ENCODE measurements around the gene LDLRAD4. TPM values are rescaled to one million over a fixed set of nuclear protein-coding genes. Genes with fewer than 3 reads are reported as not detected.
A peak's percentile ranks its signal among the peaks of the same experiment; 100 is the strongest.

LDLRAD4 gene
- total and polyA plus RNA-seq, 9 of the 15 experiments (the other 6 are each of a cell fraction or from before 2014, with no cell fraction given) = 0.01 TPM; not detected in 8

DNA sequence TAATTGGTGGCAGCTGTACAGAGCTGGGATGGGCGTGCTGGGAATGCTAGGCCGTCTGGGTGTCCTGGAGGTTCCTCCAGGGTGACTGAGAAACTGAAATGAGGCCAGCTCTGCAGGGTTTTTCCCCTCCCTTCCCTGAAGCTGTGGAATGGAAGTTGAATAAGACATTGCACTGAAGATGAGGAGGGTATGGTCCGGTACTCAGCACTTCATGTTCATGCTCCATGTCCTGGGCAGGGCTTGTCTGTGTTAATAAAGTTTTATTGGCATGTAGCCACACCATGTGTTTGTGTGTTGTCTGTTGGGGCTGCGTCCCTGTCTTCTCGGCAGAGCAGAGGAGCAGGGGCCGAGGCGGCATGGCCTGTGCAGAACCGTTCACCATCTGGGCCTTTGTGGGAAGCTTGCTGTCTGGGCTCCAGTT is 154.0 kb downstream of the LDLRAD4 start:
- Histone ChIP-seq H3K4me1 (replicated peaks in 1 of 2; ENCODE audit: control insufficient read depth in 2 of 2, insufficient read depth in 2 of 2, low read length in 2 of 2) (no peaks in the 10 kb centered on the region), H3K9ac (ENCODE audit: insufficient read depth in 1 of 2, low read depth in 2 of 2, low read length in 2 of 2) (no peak overlapping the region), H3K4me2 (ENCODE audit: insufficient read depth, low read length) (no peak overlapping the region), H3K4me3 (no peak overlapping the region), H3K79me2 (ENCODE audit: control insufficient read depth, insufficient read depth, low read length) (no peaks in the 10 kb centered on the region), H4K20me1 (replicated peaks; ENCODE audit: control insufficient read depth, insufficient read depth, low read length) (0 out of 2 replicates have a peak, but pooled peaks cover 2% of the 10 kb centered on the region), H3K9me3 (replicated peaks; ENCODE audit: control insufficient read depth, insufficient read depth, low read depth, low read length) (no peaks in the 10 kb centered on the region), H3K27me3 (ENCODE audit: control insufficient read depth in 2 of 2, insufficient read depth in 2 of 2, low read length in 2 of 2) (peaks cover 22 to 59% of the 10 kb centered on the region in 2 experiments; a peak in 4 of 5 replicates), H2AFZ (ENCODE audit: low read depth, low read length) (no peak overlapping the region), H3K36me3 (ENCODE audit: control insufficient read depth, insufficient read depth, low read length) (no peaks in the 10 kb centered on the region), H3K9me1 (ENCODE audit: control insufficient read depth, insufficient read depth, low read length) (no peaks in the 10 kb centered on the region), H3K27ac (ENCODE audit: extremely low read depth, low read depth, low read length) (no peak overlapping the region)
- in situ Hi-C loops (cut with MboI) = no loop called here
- ATAC-seq (no peak), DNase-seq (ENCODE audit: extremely low read depth in 1 of 4, low spot score in 3 of 4) (no peak), FAIRE-seq (no peak)
- BruUV-seq (replicated peaks) = no TSS peak
- intact Hi-C loops (cut with micrococcal nuclease) = no loop called here
- TF ChIP-seq, protein P1, sequence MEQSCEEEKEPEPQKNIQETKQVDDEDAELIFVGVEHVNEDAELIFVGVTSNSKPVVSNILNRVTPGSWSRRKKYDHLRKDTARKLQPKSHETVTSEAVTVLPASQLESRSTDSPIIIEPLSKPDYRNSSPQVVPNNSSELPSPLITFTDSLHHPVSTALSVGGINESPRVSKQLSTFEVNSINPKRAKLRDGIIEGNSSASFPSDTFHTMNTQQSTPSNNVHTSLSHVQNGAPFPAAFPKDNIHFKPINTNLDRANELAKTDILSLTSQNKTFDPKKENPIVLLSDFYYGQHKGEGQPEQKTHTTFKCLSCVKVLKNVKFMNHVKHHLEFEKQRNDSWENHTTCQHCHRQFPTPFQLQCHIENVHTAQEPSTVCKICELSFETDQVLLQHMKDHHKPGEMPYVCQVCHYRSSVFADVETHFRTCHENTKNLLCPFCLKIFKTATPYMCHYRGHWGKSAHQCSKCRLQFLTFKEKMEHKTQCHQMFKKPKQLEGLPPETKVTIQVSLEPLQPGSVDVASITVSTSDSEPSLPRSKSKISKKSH (CRISPR knock-in tag; IDR thresholded peaks at IDR 0.05) = no peak
- TF ChIP-seq ZNF696 (CRISPR knock-in tag; conservative IDR thresholded peaks at IDR 0.05) (no peak), NFIC (IDR thresholded peaks at IDR 0.05) (0 out of 2 replicates have a peak, but pooled peaks have one; percentile 24), BHLHE40 (IDR thresholded peaks at IDR 0.05; ENCODE audit: low read length) (no peak)
- TF ChIP-seq, protein P2, sequence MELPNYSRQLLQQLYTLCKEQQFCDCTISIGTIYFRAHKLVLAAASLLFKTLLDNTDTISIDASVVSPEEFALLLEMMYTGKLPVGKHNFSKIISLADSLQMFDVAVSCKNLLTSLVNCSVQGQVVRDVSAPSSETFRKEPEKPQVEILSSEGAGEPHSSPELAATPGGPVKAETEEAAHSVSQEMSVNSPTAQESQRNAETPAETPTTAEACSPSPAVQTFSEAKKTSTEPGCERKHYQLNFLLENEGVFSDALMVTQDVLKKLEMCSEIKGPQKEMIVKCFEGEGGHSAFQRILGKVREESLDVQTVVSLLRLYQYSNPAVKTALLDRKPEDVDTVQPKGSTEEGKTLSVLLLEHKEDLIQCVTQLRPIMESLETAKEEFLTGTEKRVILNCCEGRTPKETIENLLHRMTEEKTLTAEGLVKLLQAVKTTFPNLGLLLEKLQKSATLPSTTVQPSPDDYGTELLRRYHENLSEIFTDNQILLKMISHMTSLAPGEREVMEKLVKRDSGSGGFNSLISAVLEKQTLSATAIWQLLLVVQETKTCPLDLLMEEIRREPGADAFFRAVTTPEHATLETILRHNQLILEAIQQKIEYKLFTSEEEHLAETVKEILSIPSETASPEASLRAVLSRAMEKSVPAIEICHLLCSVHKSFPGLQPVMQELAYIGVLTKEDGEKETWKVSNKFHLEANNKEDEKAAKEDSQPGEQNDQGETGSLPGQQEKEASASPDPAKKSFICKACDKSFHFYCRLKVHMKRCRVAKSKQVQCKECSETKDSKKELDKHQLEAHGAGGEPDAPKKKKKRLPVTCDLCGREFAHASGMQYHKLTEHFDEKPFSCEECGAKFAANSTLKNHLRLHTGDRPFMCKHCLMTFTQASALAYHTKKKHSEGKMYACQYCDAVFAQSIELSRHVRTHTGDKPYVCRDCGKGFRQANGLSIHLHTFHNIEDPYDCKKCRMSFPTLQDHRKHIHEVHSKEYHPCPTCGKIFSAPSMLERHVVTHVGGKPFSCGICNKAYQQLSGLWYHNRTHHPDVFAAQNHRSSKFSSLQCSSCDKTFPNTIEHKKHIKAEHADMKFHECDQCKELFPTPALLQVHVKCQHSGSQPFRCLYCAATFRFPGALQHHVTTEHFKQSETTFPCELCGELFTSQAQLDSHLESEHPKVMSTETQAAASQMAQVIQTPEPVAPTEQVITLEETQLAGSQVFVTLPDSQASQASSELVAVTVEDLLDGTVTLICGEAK (IDR thresholded peaks at IDR 0.05) = peak; percentile 92
- TF ChIP-seq, protein P2 (CRISPR knock-in tag; IDR thresholded peaks at IDR 0.05) = peak; percentile 85
- WGBS (ENCODE audit: insufficient coverage, low coverage, missing lambda C conversion rate) = 0% methylated on average over 8 of the region's 8 CpGs
- ChIA-PET CTCF (ENCODE audit: low intra/inter-chr PET ratio) (no interaction called here), POLR2A (interaction anchor here (0.6 to 0.8 kb wide), 2 partner anchors 9 to 34 kb away, joined by 3 read pairs; no protein-coding TSS in a partner anchor)

All from K562 (cell line).